ENCODE data around the gene MRGPRE.

MRGPRE gene

GRCh38 chr11:3194016-3194816, 38.0 kb downstream of the MRGPRE start:
- no peak for DNase-seq

GRCh38 chr11:3193373-3194015, 38.7 kb downstream of the MRGPRE start:
- DNase-seq = no peak

- DNase-seq = no peak
Observed at GRCh38 chr11:3192511-3193372, 39.5 kb downstream of the MRGPRE start.

- DNase-seq = no peak
Observed at GRCh38 chr11:3191586-3192324, 40.5 kb downstream of the MRGPRE start.

GRCh38 chr11:3190600-3190999, 41.6 kb downstream of the MRGPRE start:
- DNase-seq = no peak

- DNase-seq = no peak
Observed at GRCh38 chr11:3189886-3190583, 42.2 kb downstream of the MRGPRE start.

GRCh38 chr11:3189196-3189843, 42.9 kb downstream of the MRGPRE start:
- DNase-seq = no peak

- DNase-seq = no peak
Observed at GRCh38 chr11:3188496-3189195, 43.6 kb downstream of the MRGPRE start.

GRCh38 chr11:3186166-3186953, 45.9 kb downstream of the MRGPRE start:
- DNase-seq = no peak

- no peak for DNase-seq
Observed at GRCh38 chr11:3184732-3185347, 47.4 kb downstream of the MRGPRE start.

GRCh38 chr11:3183523-3183922, 48.7 kb downstream of the MRGPRE start:
- DNase-seq = no peak

GRCh38 chr11:3182462-3182852, 49.8 kb downstream of the MRGPRE start:
- no peak for DNase-seq

GRCh38 chr11:3181725-3182461, 50.3 kb downstream of the MRGPRE start:
- DNase-seq = no peak

- DNase-seq = no peak
Observed at GRCh38 chr11:3180869-3181268, 51.3 kb downstream of the MRGPRE start.

- no peak for DNase-seq
Observed at GRCh38 chr11:3178349-3178748, 53.9 kb downstream of the MRGPRE start.

GRCh38 chr11:3177931-3178330, 54.3 kb downstream of the MRGPRE start:
- no peak for DNase-seq
